SK-N-MC (cell line): Measurements from ENCODE around the gene RTP3.
"Not testable (repeated sequence)": the region's sequence is repeated elsewhere in the genome, so short reads cannot be mapped to it uniquely, and the experiment has no call there.

Experiments used
- DNase-seq: peaks from one replicate; pipeline ENCODE4 v3.0.0-alpha.2; 2011; ENCODE audit warnings: low read depth, low spot score
- H3K27ac ChIP-seq: fragments of 200-600 bp; sonication (generic); 2 replicates; pipeline ENCODE4 v1.5.1; 2016; ENCODE audit warnings: mixed run types
- H3K36me3 ChIP-seq: fragments of 200-600 bp; sonication (generic); 2 replicates; pipeline ENCODE4 v1.6.1; 2017; ENCODE audit warnings: antibody characterized with exemption, low read length, mixed read lengths; ENCODE audit not compliant: insufficient read depth
- H3K4me3 ChIP-seq: fragments of 200-600 bp; sonication (generic); 2 replicates; pipeline ENCODE4 v1.5.1; 2016
- H3K9ac ChIP-seq: fragments of 200-600 bp; sonication (generic); 2 replicates; pipeline ENCODE4 v1.8.0; 2017; ENCODE audit warnings: mixed run types, mixed read lengths; ENCODE audit not compliant: insufficient read length
- H3K9me3 ChIP-seq: fragments of 200-600 bp; sonication (generic); 2 replicates; pipeline ENCODE4 v1.6.1; 2017; ENCODE audit warnings: low read depth, mild to moderate bottlenecking, antibody characterized with exemption, low read length, moderate library complexity, mixed read lengths
- EZH2 ChIP-seq: fragments of 200-600 bp; sonication (generic); IDR thresholded peaks from one replicate; pipeline ENCODE4 v1.6.1; 2017; ENCODE audit warnings: antibody characterized with exemption
- FOXP2 ChIP-seq: optimal IDR thresholded peaks from 2 replicates; pipeline ENCODE3; 2011; ENCODE audit warnings: mild to moderate bottlenecking, moderate library complexity; ENCODE audit not compliant: insufficient read depth; ENCODE audit errors: extremely low read length, control extremely low read depth
- POLR2AphosphoS5 ChIP-seq: IDR thresholded peaks from 2 replicates; pipeline ENCODE4 v1.6.1; 2012; ENCODE audit warnings: mild to moderate bottlenecking, low read depth, low read length, borderline replicate concordance

RTP3 gene

DNA sequence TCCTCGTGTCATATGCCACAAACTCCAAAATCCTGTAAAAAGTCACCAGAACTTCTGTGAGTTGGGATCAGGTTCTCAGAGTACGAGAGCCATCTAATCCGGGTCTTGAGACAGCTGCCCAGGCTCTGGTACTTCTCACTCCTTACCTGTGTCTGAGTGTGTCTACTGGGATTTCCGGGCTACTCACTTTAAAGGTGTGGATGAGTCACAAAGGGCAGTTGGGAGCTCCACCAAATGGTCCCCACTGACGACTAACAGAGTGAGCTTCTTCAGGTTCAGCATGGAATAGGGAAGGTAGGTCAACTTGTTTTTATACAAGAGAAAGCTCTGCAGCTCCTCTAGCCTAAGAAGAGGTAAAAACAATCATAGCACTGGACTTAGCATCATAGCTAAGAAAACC lies 29.5 kb downstream of the RTP3 start:
- Histone ChIP-seq H3K27ac (no peak overlapping the region), H3K4me3 (no peak overlapping the region), H3K36me3 (no peaks in the 10 kb centered on the region), H3K9ac (no peak overlapping the region), H3K9me3 (no peaks in the 10 kb centered on the region)
- no peak for DNase-seq
- no peak for TF ChIP-seq FOXP2
- TF ChIP-seq EZH2, result no peak
- TF ChIP-seq POLR2AphosphoS5, result no peak

DNA sequence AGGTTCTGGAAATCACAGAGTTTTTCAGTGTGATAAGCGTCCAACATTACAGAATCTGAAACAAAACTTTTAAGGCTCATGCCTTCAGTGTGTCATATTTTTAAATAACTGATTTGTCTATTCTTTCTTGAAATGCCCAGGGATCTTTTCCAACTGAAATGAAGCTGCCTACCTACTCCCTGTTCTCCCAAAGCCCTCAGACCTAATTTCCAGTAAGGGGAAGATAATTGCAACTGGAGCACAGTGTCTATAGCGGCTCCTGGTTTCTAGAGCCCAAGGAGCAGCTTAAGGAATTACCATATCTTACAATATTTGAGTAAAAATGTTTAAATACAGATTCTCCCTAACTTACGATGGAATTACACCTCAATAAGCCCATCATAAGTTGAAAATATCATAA lies 35.3 kb downstream of the RTP3 start:
- H3K9me3 ChIP-seq, result no peaks in the 10 kb centered on the region
- no peak for DNase-seq
- TF ChIP-seq FOXP2 (no peak), POLR2AphosphoS5 (no peak), EZH2 (no peak)
- no peak overlapping the region; the same call in 1 of the 2 replicates for H3K27ac ChIP-seq
- no peak overlapping the region for H3K9ac ChIP-seq
- no peaks in the 10 kb centered on the region for H3K36me3 ChIP-seq
- H3K4me3 ChIP-seq, result no peak overlapping the region

DNA sequence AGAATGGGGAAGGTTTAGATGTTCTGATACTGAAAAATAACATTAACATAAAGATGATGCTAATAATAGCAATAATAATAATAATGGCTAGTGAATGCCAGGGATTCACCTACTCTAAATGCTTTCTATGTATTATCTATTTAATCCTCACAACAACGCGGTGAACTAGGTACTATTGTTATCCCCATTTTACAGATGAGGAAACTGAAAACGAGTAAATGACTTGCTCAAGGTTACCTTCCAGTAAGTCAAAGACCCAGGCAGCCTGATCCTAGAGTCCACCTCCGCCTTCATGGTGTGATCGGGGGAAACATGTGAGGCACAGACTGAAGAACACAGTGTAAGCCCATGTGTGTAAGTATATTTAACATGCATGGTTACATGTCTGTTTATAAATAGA lies 38.0 kb downstream of the RTP3 start:
- TF ChIP-seq FOXP2 (no peak), EZH2 (no peak), POLR2AphosphoS5 (no peak)
- no peak overlapping the region for H3K9ac ChIP-seq
- H3K36me3 ChIP-seq, result no peaks in the 10 kb centered on the region
- H3K4me3 ChIP-seq, result no peak overlapping the region
- H3K9me3 ChIP-seq, result no peaks in the 10 kb centered on the region
- no peak overlapping the region for H3K27ac ChIP-seq
- DNase-seq, result no peak

DNA sequence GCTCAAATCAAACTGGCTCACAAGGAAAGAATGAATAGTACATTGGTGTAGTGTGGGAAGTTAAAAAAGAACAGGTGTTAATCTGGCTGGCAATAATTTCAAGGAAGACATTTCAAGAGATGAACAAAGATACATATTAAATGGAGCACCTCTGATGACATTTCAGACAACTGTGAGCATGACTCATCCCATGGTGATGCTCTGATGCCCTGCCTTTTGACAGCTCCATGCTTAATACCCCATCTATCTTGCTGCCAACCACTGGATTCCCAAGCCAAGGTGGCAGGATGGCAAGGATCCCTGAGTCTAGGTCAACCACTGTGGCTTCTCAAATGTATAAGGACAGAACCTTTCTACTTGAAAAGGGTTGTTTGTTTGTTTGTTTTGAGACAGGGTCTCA lies 39.0 kb downstream of the RTP3 start:
- no peaks in the 10 kb centered on the region for H3K9me3 ChIP-seq
- no peak overlapping the region for H3K9ac ChIP-seq
- no peak for DNase-seq
- no peak overlapping the region for H3K27ac ChIP-seq
- no peak overlapping the region for H3K4me3 ChIP-seq
- TF ChIP-seq FOXP2 (no peak), EZH2 (no peak), POLR2AphosphoS5 (no peak)
- no peaks in the 10 kb centered on the region for H3K36me3 ChIP-seq

DNA sequence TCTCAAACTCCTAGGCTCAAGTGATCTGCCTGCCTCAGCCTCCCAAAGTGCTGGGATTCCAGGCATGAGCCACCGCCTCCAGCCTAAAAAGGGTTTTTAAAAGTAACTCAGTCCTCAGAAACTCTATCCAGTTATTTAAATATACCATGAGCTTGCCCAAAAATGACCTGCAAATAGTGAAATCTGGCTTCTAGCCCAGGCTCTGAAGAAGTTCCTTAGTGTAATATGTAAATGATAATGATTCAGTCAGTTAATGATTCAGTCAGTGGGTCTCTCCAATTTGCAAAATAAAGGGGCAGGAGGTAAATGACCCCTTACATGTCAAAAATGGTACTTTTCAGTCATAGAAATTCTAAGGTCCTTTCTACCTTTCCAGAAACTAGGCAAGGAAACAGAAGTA lies 39.5 kb downstream of the RTP3 start:
- DNase-seq, result no peak
- Histone ChIP-seq H3K4me3 (no peak overlapping the region), H3K9ac (no peak overlapping the region), H3K27ac (no peak overlapping the region), H3K9me3 (no peaks in the 10 kb centered on the region), H3K36me3 (no peaks in the 10 kb centered on the region)
- no peak for TF ChIP-seq POLR2AphosphoS5
- no peak for TF ChIP-seq FOXP2
- no peak for TF ChIP-seq EZH2

DNA sequence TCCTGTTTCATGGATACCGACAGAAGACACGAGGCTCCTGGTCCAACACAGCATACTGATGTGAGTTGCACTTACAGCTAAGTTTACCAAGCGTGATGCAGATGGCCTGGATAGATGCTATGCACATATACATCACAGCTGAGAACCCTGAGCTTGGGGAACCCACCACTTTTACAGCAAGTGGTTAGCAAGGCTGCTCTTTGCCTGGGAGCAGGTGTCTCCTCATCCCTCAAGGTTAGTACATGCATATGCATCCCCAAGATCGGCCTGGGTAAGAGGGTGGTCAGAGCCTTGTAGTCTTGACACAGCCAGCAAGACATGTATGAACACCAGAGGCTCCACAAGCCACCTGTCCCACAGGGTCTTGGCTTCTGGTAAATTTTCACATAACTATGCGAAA lies 40.0 kb downstream of the RTP3 start:
- no peak for DNase-seq
- TF ChIP-seq POLR2AphosphoS5, result no peak
- TF ChIP-seq FOXP2, result no peak
- no peaks in the 10 kb centered on the region for H3K36me3 ChIP-seq
- H3K9me3 ChIP-seq, result no peaks in the 10 kb centered on the region
- no peak overlapping the region for H3K9ac ChIP-seq
- no peak overlapping the region for H3K4me3 ChIP-seq
- no peak overlapping the region for H3K27ac ChIP-seq

DNA sequence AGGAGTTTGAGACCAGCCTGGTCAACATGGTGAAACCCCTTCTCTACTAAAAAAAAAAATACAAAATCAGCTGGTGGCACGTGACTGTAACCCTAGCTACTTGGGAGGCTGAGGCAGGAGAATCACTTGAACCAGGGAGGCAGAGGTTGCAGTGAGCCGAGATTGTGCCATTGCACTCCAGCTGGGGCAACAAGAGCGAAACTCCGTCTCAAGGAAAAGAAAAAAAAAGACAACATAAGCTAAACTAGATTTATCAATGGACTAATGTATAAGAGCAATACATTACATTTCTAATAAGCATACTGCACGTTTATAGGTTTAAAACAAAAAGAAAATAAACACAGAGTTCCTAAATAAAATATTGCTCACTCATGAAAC lies 40.6 kb downstream of the RTP3 start:
- not testable (repeated sequence) for H3K9me3 ChIP-seq, H3K27ac ChIP-seq, H3K9ac ChIP-seq, DNase-seq, H3K36me3 ChIP-seq
- H3K4me3 ChIP-seq, result peak overlapping the region; percentile 69

DNA sequence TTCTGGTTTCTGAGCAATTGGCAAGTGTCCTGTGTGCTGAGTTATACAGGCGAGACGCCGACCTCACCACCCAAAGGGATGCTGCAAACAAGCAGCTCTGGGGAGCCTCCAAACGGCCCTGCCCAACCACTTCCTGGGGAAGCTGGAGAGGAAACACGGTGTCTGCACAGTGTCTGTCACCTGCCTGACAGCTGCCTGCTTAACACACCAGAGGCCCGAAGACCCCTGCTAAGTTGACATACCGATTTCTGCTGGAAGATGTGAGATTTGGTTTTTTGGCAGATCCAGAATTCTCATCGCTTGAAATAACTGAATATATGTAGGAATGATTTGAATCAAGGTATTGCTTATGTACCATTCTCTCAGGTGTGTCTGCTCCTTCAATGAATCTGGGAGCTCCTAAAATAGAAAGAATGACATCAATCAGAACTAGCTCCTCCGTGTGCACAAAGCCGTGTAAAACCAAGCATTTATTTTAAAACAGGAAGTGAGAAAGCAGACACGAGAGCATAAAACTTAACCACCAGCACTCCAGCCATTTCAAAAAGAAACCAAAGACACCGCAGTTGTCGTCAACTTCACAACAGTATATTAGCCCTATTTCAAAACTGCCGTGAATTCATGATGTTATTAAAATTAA lies 41.1 kb downstream of the RTP3 start:
- Histone ChIP-seq H3K27ac (peak overlapping the region; percentile 22; the same call in 1 of the 2 replicates), H3K9ac (no peak overlapping the region), H3K36me3 (no peaks in the 10 kb centered on the region), H3K4me3 (peak overlapping the region; percentile 69), H3K9me3 (no peaks in the 10 kb centered on the region)
- DNase-seq, result peak; percentile 18
- no peak for TF ChIP-seq POLR2AphosphoS5
- no peak for TF ChIP-seq FOXP2
- TF ChIP-seq EZH2, result no peak

DNA sequence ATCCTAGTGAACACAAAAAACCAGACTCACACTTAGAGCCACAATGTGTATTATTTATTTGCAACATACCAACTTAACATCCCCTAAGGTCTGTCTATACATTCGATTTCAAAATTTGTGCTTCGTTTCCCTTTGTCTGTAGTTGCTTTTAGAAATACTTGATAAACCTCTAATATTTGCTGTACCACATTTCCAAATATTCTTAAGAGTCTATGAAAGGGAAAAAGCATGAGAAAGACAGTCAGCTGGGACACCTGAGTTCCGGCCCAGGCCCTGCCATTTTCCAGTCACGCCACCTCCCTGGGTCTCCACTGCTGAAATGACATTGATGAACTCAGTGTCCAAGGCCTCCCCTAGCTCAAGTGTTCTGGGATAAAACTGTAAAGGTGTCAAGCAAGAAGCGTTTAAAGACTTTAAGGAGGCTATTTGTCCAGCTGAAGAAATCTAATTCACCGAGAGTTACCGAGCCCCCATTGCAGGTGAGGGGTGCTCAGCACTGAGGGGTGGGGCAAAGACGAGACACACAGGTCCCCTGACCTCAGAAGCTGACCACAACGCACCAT lies 41.7 kb downstream of the RTP3 start:
- no peaks in the 10 kb centered on the region for H3K9me3 ChIP-seq
- H3K4me3 ChIP-seq, result peak overlapping the region; percentile 69
- H3K9ac ChIP-seq, result no peak overlapping the region
- DNase-seq, result no peak
- TF ChIP-seq FOXP2, result no peak
- no peak for TF ChIP-seq EZH2
- no peak for TF ChIP-seq POLR2AphosphoS5
- H3K27ac ChIP-seq, result peak overlapping the region; percentile 22; the same call in 1 of the 2 replicates
- H3K36me3 ChIP-seq, result no peaks in the 10 kb centered on the region
